ENCODE measurements around the gene ATXN1.

GRCh38 chr6:16249971-16250370, 511.3 kb downstream of the ATXN1 start:
- TF ChIP-seq TOX (CRISPR knock-in tag; IDR thresholded peaks at IDR 0.05; ENCODE audit: borderline replicate concordance) (no peak), PATZ1 (CRISPR knock-in tag; IDR thresholded peaks at IDR 0.05; ENCODE audit: borderline replicate concordance) (no peak), POU6F1 (CRISPR knock-in tag; IDR thresholded peaks at IDR 0.05; ENCODE audit: borderline replicate concordance, low read depth) (no peak), CREB5 (CRISPR knock-in tag; IDR thresholded peaks at IDR 0.05; ENCODE audit: low read depth) (no peak), ZNF565 (CRISPR knock-in tag; conservative IDR thresholded peaks at IDR 0.05; ENCODE audit: low read depth) (no peak), ZNF8 (CRISPR knock-in tag; IDR thresholded peaks at IDR 0.05) (no peak), BACH2 (CRISPR knock-in tag; IDR thresholded peaks at IDR 0.05; ENCODE audit: borderline replicate concordance) (no peak), ESRRG (CRISPR knock-in tag; IDR thresholded peaks at IDR 0.05) (no peak), TCF4 (CRISPR knock-in tag; IDR thresholded peaks at IDR 0.05; ENCODE audit: borderline replicate concordance) (no peak)
